GM12892 (cell line): Measurements from ENCODE around the gene YY1.
"Not testable (repeated sequence)": the region's sequence is repeated elsewhere in the genome, so short reads cannot be mapped to it uniquely, and the experiment has no call there.

Experiments
- POLR2A ChIP-seq: IDR thresholded peaks from 2 replicates; pipeline ENCODE4 v1.6.1; 2011; ENCODE audit warnings: low read depth, low read length, control low read depth
- POLR2AphosphoS5 ChIP-seq: IDR thresholded peaks from 2 replicates; pipeline ENCODE4 v1.6.1; 2011; ENCODE audit warnings: low read depth, low read length, control low read depth

DNA sequence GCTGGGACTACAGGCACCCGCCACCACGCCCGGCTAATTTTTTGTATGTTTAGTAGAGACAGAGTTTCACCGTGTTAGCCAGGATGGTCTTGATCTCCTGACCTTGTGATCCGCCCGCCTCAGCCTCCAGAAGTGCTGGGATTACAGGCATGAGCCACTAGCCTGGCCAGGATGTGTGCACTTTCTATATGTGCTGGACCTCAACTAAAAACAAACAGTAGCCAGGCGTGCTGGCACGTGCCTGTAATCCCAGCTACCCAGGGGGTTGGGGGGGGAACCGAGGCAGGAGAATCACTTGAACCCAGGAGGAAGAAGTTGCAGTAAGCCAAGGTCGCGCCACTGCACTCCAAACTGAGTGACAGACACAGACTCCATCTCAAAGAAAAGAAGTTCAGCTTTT lies 57.8 kb downstream of the YY1 start:
- not testable (repeated sequence) for TF ChIP-seq POLR2A, POLR2AphosphoS5
